Esophagus squamous epithelium (tissue), 4 donors: ENCODE measurements around the gene SEMA4D.

Experiments used
- POLR2A ChIP-seq, 4 donors: fragments of 450-650 bp; IDR thresholded peaks; one replicate each; pipeline ENCODE4 v1.6.1; 2017; ENCODE audit warnings: antibody characterized with exemption in 4 of 4, mild to moderate bottlenecking in 4 of 4, moderate library complexity in 3 of 4
- TF ChIP-seq, protein P1 (sequence below), 6 experiments: fragments of 450-650 bp in 4 of 6; fragments of 200-600 bp in 2 of 6; sonication (generic) in 2 of 6; IDR thresholded peaks; one replicate each; pipeline ENCODE4 v1.5.1; 2016 to 2019; ENCODE audit warnings: antibody characterized with exemption in 6 of 6, mild to moderate bottlenecking in 4 of 6, moderate library complexity in 4 of 6

DNA sequence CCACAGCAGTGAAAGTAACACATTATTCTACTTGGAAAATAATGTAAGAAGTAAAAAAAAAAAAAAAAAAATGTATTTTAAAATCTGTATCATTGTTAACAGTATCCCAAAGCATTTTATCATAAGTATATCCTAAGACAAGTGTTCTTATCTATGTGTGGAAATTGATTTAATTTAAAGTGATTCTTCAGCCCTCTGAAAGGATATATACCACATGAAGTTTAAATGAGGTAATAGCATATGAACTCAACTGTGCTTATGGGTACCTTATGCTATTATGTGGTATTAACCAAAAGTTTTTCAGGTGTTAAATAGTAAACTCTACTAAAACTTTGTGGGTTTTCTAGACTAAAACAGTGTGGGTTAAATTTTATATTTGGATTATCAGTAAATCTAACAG, 182.4 kb downstream of the SEMA4D start:
- TF ChIP-seq, protein P1, sequence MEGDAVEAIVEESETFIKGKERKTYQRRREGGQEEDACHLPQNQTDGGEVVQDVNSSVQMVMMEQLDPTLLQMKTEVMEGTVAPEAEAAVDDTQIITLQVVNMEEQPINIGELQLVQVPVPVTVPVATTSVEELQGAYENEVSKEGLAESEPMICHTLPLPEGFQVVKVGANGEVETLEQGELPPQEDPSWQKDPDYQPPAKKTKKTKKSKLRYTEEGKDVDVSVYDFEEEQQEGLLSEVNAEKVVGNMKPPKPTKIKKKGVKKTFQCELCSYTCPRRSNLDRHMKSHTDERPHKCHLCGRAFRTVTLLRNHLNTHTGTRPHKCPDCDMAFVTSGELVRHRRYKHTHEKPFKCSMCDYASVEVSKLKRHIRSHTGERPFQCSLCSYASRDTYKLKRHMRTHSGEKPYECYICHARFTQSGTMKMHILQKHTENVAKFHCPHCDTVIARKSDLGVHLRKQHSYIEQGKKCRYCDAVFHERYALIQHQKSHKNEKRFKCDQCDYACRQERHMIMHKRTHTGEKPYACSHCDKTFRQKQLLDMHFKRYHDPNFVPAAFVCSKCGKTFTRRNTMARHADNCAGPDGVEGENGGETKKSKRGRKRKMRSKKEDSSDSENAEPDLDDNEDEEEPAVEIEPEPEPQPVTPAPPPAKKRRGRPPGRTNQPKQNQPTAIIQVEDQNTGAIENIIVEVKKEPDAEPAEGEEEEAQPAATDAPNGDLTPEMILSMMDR (IDR thresholded peaks at IDR 0.05): no peak
- TF ChIP-seq POLR2A (IDR thresholded peaks at IDR 0.05): no peak
